ENCODE data around the gene FBXL13.

GRCh38 chr7:102991540-102992214, 82.9 kb downstream of the FBXL13 start:
- TF ChIP-seq POLR2A (IDR thresholded peaks at IDR 0.05) (no peak), CTCF (IDR thresholded peaks at IDR 0.05) (no peak)
